ENCODE results near the gene TMEM9. TPM values are rescaled to one million over a fixed set of nuclear protein-coding genes. Genes with fewer than 3 reads are reported as not detected.

The TMEM9 gene
- total RNA-seq, 1 experiment from 2014 or later, result 435 TPM

GRCh38 chr1:201143726-201144635, 10.3 kb downstream of the TMEM9 start:
- H3K27me3 ChIP-seq (ENCODE audit: low read length), result no peaks in the 10 kb centered on the region
- DNase-seq (no peak), ATAC-seq (no peak)
- H4K20me1 ChIP-seq (ENCODE audit: low read length), result no peaks in the 10 kb centered on the region
- peaks cover 95% of the 10 kb centered on the region for H3K36me3 ChIP-seq (ENCODE audit: low read depth, low read length)
- H3K4me2 ChIP-seq (ENCODE audit: low read length), result no peak overlapping the region
- POLR2A ChIA-PET (ENCODE audit: unreplicated experiment), result no interaction called here
- H3K9me2 ChIP-seq (replicated peaks; ENCODE audit: low read length), result no peaks in the 10 kb centered on the region
- no peak overlapping the region for H3K27ac ChIP-seq (ENCODE audit: low read length)
- BruUV-seq (replicated peaks), result no TSS peak
- no peaks in the 10 kb centered on the region for H3K9me3 ChIP-seq (ENCODE audit: low read length)
- no peak overlapping the region for H2AFZ ChIP-seq (ENCODE audit: low read length)
- H3K9ac ChIP-seq (ENCODE audit: low read length), result no peak overlapping the region
- TF ChIP-seq CTCF (conservative IDR thresholded peaks at IDR 0.05; ENCODE audit: low read depth, low read length) (no peak), EZH2phosphoT487 (IDR thresholded peaks at IDR 0.05; ENCODE audit: borderline replicate concordance, low read length) (no peak), EZH2 (IDR thresholded peaks at IDR 0.05; ENCODE audit: low read length, unreplicated experiment) (no peak)
- no peaks in the 10 kb centered on the region for H3K79me2 ChIP-seq (ENCODE audit: low read length)
- no peak overlapping the region for H3K4me3 ChIP-seq (ENCODE audit: low read length)
- intact Hi-C loops (cut with micrococcal nuclease), result no loop called here
- CTCF ChIA-PET, result no interaction called here
- H3F3A ChIP-seq (ENCODE audit: low read length, unreplicated experiment), result no peaks in the 10 kb centered on the region
- no peaks in the 10 kb centered on the region for H3K4me1 ChIP-seq (ENCODE audit: insufficient read depth, low read length)

GRCh38 chr1:201142849-201143725, 11.2 kb downstream of the TMEM9 start:
- peaks cover 3% of the 10 kb centered on the region for H3K4me1 ChIP-seq (ENCODE audit: insufficient read depth, low read length)
- ATAC-seq, result no peak
- H3F3A ChIP-seq (ENCODE audit: low read length, unreplicated experiment), result no peaks in the 10 kb centered on the region
- no peak overlapping the region for H3K27ac ChIP-seq (ENCODE audit: low read length)
- H3K4me3 ChIP-seq (ENCODE audit: low read length), result no peak overlapping the region
- ChIA-PET POLR2A (ENCODE audit: unreplicated experiment) (no interaction called here), CTCF (no interaction called here)
- TF ChIP-seq CTCF (conservative IDR thresholded peaks at IDR 0.05; ENCODE audit: low read depth, low read length), result no peak
- no peak for TF ChIP-seq EZH2phosphoT487 (IDR thresholded peaks at IDR 0.05; ENCODE audit: borderline replicate concordance, low read length)
- TF ChIP-seq EZH2 (IDR thresholded peaks at IDR 0.05; ENCODE audit: low read length, unreplicated experiment), result no peak
- no TSS peak for BruUV-seq (replicated peaks)
- H3K36me3 ChIP-seq (ENCODE audit: low read depth, low read length), result peaks cover 91% of the 10 kb centered on the region
- H3K27me3 ChIP-seq (ENCODE audit: low read length), result no peaks in the 10 kb centered on the region
- intact Hi-C loops (cut with micrococcal nuclease), result no loop called here
- H4K20me1 ChIP-seq (ENCODE audit: low read length), result peaks cover under 1% of the 10 kb centered on the region; the same call in 1 of the 2 replicates
- no peak overlapping the region for H3K4me2 ChIP-seq (ENCODE audit: low read length)
- H3K9ac ChIP-seq (ENCODE audit: low read length), result no peak overlapping the region
- H2AFZ ChIP-seq (ENCODE audit: low read length), result no peak overlapping the region
- H3K9me2 ChIP-seq (replicated peaks; ENCODE audit: low read length), result no peaks in the 10 kb centered on the region
- DNase-seq, result no peak
- no peaks in the 10 kb centered on the region for H3K9me3 ChIP-seq (ENCODE audit: low read length)
- H3K79me2 ChIP-seq (ENCODE audit: low read length), result no peaks in the 10 kb centered on the region
